Measurements from ENCODE around the gene MGST2.
A peak's percentile ranks its signal among the peaks of the same experiment; 100 is the strongest.
"Not testable (repeated sequence)": the region's sequence is repeated elsewhere in the genome, so short reads cannot be mapped to it uniquely, and the experiment has no call there.

Gene MGST2

DNA sequence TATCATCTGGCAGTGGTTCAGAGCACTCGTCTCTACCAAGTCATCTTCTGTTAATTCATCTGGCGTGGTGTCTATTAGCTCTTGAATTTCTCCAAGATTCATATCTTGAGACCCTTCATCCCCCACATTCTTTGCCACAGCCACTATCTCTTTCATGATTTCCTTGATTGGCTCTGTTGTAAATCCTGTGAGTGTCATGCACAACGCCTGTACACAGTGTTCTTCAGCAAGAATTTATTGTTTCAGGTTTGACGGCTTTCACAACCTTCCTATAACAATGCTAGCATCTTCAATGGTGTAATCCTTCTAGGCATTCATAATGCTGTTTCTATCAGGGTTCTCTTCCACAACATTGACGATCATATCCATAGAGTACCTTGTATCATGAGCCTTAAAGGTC, 30.9 kb downstream of the MGST2 start:
- TF ChIP-seq, protein P1, sequence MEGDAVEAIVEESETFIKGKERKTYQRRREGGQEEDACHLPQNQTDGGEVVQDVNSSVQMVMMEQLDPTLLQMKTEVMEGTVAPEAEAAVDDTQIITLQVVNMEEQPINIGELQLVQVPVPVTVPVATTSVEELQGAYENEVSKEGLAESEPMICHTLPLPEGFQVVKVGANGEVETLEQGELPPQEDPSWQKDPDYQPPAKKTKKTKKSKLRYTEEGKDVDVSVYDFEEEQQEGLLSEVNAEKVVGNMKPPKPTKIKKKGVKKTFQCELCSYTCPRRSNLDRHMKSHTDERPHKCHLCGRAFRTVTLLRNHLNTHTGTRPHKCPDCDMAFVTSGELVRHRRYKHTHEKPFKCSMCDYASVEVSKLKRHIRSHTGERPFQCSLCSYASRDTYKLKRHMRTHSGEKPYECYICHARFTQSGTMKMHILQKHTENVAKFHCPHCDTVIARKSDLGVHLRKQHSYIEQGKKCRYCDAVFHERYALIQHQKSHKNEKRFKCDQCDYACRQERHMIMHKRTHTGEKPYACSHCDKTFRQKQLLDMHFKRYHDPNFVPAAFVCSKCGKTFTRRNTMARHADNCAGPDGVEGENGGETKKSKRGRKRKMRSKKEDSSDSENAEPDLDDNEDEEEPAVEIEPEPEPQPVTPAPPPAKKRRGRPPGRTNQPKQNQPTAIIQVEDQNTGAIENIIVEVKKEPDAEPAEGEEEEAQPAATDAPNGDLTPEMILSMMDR (IDR thresholded peaks at IDR 0.05; ENCODE audit: control insufficient read depth, extremely low read depth, insufficient read depth) = no peak
- peak overlapping the region; percentile 27; the same call in 1 of the 2 replicates for H3K4me3 ChIP-seq (ENCODE audit: low read depth, low read length)
- DNase-seq (ENCODE audit: low read depth) = peak; percentile 71

DNA sequence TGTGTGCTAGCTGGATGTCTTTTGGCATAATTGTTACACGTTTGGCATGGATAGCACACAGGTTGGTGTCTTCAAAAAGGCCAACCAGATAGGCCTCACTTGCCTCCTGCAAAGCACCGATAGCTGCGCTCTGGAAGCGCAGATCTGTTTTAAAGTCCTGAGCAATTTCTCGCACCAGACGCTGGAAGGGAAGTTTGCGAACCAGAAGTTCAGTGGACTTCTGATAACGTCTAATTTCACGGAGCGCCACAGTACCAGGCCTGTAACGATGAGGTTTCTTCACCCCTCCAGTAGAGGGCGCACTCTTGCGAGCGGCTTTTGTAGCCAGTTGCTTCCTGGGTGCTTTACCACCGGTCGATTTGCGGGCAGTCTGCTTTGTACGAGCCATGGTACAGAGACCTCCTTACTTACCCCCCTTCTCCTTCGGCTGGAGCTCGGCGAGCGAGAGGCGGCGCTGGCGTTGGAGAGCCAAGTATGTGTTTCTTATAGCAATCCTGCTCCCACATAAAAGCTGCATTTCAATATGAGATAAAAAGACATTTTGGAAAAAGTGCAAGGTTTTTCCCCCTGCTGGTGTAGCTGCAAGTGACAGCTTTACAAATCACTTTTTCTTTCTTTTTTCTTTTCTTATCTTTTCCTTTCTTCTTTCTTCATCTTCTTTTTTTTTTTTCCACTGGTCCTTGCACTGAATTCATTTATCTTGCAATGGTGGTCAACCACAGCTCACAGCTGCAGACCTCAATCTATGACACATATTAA, 32.7 kb downstream of the MGST2 start:
- DNase-seq (ENCODE audit: low read depth); H3K4me3 ChIP-seq (ENCODE audit: low read depth, low read length): not testable (repeated sequence)

DNA sequence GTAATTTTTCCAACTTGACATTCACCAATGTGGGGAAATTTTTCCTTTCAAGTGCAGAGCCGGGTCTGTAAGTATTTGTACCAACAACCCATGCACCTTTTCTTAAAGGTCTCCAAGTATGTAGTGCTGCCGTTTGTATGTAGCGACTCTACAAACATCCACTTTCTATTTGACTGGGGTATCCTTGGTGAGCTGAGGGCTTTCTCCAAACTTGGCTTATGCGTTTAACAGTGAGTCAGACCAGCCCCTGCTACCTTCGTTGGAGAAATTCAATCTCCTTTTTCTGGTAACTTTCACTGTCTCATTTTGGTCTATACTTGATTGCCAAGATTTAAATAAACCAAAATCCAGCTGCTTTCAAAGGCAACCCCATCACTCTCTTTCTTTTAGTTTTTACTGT, 34.9 kb downstream of the MGST2 start:
- no peak overlapping the region for H3K4me3 ChIP-seq (ENCODE audit: low read depth, low read length)
- TF ChIP-seq, protein P1 (IDR thresholded peaks at IDR 0.05; ENCODE audit: control insufficient read depth, extremely low read depth, insufficient read depth) = no peak
- no peak for DNase-seq (ENCODE audit: low read depth)

DNA sequence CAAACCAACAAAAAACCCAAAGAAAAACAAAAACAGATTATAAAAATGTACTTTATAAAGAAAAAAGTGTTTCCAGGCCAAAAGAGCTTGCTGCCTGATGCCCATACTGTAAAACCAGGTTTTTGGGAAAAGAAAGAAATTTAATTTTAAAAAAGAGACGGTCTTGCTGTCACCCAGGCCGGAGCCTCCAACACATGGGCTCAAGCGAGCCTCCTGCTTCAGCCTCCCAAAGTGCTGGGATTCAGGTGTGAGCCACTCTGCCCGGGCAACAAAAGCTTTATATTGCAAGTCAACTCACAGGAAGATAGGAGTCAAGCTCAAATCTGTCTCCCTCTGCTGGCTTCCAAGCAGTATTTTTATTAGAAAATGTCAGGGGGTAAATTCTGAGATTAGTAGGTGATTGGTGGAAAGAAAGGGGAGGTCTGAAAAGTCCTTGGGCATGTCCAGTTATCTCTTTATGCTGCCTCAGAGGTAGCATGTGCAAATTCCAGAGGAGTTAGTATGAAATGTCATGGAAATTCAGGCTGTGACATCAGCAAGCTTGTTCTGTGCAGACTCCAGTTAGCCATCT, 39.4 kb downstream of the MGST2 start:
- no peak for DNase-seq (ENCODE audit: low read depth)
- TF ChIP-seq, protein P1 (IDR thresholded peaks at IDR 0.05; ENCODE audit: control insufficient read depth, extremely low read depth, insufficient read depth) = no peak
- no peak overlapping the region for H3K4me3 ChIP-seq (ENCODE audit: low read depth, low read length)

DNA sequence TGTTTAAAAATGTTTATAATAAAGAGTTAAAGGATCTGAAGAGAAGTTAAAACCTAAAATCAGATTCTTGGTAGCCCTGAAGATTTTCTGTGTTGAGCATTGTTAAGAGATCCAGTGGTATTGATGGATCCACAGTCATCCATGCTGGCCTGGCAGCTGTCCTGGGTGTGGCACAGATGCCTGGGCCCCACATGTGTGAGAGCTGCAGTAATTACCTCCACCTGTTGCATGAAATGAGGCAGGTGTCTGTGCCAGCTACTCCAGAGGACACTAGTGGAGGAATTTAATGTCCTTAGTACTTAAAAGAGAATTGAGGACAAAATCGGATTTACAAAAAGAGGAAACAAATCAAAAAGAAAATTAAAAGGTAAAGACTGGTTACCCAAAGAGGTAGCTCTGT, 44.0 kb downstream of the MGST2 start:
- TF ChIP-seq, protein P1 (IDR thresholded peaks at IDR 0.05; ENCODE audit: control insufficient read depth, extremely low read depth, insufficient read depth) = no peak
- no peak for DNase-seq (ENCODE audit: low read depth)
- no peak overlapping the region for H3K4me3 ChIP-seq (ENCODE audit: low read depth, low read length)

DNA sequence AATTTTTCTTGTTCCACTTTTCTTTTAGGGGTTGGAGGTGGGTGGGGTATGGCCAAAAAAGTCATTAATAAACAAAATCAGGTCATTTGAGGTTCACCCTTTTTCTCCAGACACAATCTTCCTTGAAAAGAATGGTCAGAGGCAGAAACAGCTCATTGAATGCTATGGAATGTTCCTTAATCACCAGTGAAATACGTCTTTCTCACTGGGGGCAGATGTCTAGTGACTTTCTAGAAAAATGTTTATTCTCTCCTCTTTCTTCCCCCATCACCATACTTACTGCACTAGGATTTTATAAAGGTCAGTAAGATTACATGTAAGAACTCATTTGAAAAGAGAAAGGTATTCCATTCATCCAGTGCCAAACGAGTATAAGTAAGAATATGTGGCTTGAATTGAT, 44.5 kb downstream of the MGST2 start:
- H3K4me3 ChIP-seq (ENCODE audit: low read depth, low read length) = no peak overlapping the region
- no peak for DNase-seq (ENCODE audit: low read depth)
- TF ChIP-seq, protein P1 (IDR thresholded peaks at IDR 0.05; ENCODE audit: control insufficient read depth, extremely low read depth, insufficient read depth) = no peak

DNA sequence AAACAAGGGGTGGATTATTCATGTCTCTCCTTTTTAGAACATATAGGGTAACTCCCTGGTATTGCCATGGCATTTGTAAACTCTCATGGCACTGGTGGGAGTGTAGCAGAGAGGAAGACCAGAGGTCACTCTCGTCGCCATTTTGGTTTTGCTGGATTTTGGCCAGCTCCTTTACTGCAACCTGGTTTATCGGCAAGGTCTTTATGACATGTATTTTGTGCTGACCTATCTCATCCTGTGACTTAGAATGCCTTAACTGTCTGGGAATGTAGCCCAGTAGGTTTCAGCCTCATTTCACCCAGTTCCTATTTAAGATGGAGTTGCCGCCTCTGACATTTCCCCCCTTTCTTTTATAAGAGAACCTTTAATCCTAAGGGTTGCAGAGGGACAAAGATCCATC, 45.8 kb downstream of the MGST2 start:
- no peak overlapping the region for H3K4me3 ChIP-seq (ENCODE audit: low read depth, low read length)
- DNase-seq (ENCODE audit: low read depth) = no peak
- TF ChIP-seq, protein P1 (IDR thresholded peaks at IDR 0.05; ENCODE audit: control insufficient read depth, extremely low read depth, insufficient read depth) = no peak
